ENCODE data around the gene ATP8B4.
"Not testable (repeated sequence)": the region's sequence is repeated elsewhere in the genome, so short reads cannot be mapped to it uniquely, and the experiment has no call there.

ATP8B4 gene

DNA sequence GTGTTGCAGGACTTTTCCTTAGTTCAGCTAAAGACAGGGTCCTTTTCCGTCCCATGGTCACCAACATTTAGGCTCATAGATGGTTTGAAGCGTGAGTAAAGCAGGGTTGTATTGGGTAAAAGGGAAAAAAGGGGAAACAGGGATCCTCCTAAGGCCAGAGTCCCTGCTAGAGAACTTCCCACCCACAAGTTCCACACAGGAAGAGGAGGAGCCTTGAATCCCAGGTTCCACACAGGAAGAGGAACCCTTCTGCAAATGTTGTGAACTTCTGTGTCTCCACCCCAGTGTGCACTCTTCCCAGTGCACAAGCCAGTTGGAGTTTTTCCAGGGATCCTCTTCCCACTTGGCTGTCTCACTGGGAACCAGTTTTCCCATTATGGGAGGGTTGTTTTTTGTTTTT, 27.6 kb upstream of the ATP8B4 start:
- no peaks in the 10 kb centered on the region for H3K27me3 Mint-ChIP-seq
- no peak overlapping the region for H3K4me3 Mint-ChIP-seq

DNA sequence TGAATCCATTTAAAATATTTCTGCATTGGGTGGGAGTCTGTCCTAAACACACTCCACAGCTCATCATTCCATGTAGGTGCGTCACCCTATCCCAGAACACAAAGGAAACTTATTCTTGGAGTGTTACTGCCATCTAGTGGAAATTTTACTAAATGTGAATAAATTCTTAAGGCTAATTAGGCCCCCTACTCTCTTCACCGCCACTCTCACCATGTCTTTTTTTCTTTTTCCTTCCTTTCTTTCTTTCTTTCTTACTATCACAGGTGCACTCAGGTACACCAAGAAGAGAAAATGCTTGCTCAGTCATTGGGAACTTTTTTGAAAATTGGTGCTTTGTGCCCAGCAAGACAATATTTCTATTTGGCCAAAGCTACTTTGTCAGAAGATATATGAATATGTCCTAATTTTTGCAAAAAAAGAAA, 26.4 kb upstream of the ATP8B4 start:
- no peaks in the 10 kb centered on the region for H3K27me3 Mint-ChIP-seq
- H3K9me3 Mint-ChIP-seq, result no peaks in the 10 kb centered on the region
- H3K4me3 Mint-ChIP-seq, result no peak overlapping the region
- peaks cover 10% of the 10 kb centered on the region for H3K4me1 Mint-ChIP-seq
- DNase-seq (no peak), ATAC-seq (no peak)
- H3K27ac Mint-ChIP-seq, result no peak overlapping the region

More for the DNA sequence above, 27.6 kb upstream of the ATP8B4 start:
- ATAC-seq (no peak), DNase-seq (no peak)
- H3K9me3 Mint-ChIP-seq, result no peaks in the 10 kb centered on the region
- no peak overlapping the region for H3K27ac Mint-ChIP-seq
- peaks cover 11% of the 10 kb centered on the region for H3K4me1 Mint-ChIP-seq

DNA sequence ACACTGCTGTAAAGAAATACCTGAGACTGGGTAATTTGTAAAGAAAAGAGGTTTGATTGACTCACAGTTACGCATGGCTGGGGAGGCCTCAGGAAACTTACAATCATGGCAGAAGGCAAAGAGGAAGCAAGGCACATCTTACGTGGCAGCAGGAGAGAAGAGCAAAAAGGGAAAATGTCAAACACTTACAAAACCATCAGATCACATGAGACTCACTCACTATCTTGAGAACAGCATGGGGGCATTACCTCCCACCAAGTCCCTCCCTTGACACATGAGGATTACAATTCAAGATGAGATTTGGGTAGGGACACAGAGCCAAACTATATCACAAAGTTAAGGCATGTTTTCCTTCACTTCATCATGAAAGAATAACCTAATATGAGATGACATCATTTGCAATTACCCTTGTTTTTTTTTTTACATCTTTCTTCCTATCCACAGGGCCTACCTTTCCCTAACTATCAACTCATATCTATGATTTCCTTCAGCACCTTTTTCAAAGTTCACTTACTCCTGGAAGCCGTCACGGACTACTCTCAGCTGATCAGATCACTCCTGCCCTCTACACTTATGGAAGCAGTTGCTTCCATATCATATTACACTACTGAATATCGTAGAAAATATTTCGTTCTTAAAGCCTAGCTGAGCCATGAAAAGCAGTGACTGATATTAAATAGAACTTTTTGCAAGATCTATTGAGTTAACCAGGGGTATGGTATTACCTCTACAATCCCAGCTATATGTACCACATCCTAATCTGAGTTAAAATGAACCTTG, 25.5 kb upstream of the ATP8B4 start:
- Mint-ChIP-seq H3K27me3 (no peaks in the 10 kb centered on the region), H3K4me1 (peaks cover 5% of the 10 kb centered on the region), H3K4me3 (no peak overlapping the region), H3K27ac (no peak overlapping the region), H3K9me3 (no peaks in the 10 kb centered on the region)
- DNase-seq (no peak), ATAC-seq (no peak)

DNA sequence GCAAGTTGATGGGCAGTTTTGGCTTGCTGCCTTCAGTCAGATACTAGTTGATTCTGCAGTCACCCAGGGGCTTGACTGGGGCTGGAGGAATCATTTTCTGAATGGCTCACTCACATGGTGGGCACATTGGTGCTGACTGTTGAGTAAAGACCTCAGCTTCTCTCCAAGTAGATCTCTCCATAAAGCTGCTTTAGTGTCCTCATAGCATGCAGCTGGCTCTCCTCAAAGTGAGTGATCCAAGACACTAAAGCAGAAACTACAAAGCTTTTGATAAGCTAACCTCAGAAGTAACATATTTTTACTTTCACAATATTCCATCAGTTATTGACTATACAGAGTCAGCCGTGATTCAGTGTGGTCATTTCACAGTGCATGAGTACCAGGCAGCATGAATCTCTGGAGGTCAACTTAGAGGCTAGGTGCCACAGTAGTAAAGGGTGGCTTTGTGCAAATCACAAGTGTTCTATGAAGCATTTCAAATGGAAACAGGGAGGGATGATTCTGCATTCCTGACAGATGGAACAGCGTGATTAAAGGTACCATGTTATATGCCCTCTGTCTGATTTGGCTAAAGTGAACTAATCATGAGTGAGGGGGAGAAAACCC, 24.3 kb upstream of the ATP8B4 start:
- DNase-seq (no peak), ATAC-seq (no peak)
- H3K4me3 Mint-ChIP-seq, result no peak overlapping the region
- peaks cover 5% of the 10 kb centered on the region for H3K4me1 Mint-ChIP-seq
- no peak overlapping the region for H3K27ac Mint-ChIP-seq
- no peaks in the 10 kb centered on the region for H3K9me3 Mint-ChIP-seq
- no peaks in the 10 kb centered on the region for H3K27me3 Mint-ChIP-seq

DNA sequence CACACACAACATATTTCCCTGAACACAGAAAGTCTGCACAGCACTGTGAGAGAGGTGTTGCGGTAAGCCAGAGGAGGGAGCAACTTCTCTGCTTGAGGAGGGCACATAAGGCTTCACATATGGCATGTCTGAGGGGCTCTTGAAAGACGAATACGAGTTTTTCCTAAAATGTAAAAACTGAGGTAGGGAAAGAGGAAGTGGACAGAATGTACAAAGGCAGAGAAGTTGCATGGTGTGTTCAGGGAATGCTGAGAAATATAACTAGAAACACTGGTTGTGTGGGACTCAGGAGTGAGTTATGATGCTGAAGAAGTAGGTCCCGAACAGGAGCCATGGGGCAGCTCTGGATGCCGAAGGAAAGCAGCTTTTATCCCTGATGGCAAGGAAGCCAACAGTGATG, 22.8 kb upstream of the ATP8B4 start:
- Mint-ChIP-seq H3K27ac (no peak overlapping the region), H3K9me3 (no peaks in the 10 kb centered on the region), H3K4me3 (no peak overlapping the region), H3K27me3 (no peaks in the 10 kb centered on the region), H3K4me1 (peaks cover 20% of the 10 kb centered on the region)
- no peak for DNase-seq
- ATAC-seq, result no peak

DNA sequence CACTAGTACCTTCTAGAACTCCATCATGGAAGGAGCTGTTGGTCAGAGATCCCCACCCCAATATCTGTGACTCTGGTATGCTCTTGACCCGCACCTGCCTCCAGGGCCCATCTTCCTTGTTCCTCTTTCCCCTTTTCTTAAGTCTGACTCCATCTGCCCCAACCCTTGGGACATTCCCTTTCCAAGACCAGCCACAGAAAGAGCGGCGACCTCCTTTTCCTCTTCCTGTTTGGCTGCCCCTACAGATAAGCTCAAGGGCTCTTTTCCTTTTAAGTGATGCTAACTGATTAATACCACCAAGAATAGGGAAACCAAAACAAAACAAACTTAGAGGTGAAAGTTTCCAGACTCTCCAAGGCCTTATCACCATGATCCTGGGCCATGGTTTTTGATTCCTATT, 21.9 kb upstream of the ATP8B4 start:
- no peak overlapping the region for H3K27ac Mint-ChIP-seq
- no peaks in the 10 kb centered on the region for H3K9me3 Mint-ChIP-seq

DNA sequence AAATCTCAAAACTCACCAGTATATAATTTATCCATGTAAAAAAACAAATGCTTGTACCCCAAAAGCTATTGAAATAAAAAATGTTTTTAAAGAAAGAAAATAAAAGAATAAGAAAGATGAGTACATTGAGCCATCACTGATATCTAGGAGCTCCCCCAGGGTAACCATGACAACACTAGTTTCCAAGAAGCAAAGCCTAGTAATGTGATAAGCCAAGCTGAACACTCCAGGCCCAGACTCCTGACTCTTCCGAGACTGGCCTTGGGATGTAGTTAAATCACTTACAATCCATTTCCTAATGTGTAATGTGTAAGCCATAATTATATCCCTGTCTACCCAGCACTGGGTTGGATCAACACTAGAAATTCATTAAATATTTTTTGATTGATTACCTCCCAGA, 21.1 kb upstream of the ATP8B4 start:
- DNase-seq, result no peak
- H3K4me1 Mint-ChIP-seq, result peaks cover 31% of the 10 kb centered on the region
- no peak for ATAC-seq
- no peaks in the 10 kb centered on the region for H3K27me3 Mint-ChIP-seq
- H3K27ac Mint-ChIP-seq, result no peak overlapping the region
- no peaks in the 10 kb centered on the region for H3K9me3 Mint-ChIP-seq
- H3K4me3 Mint-ChIP-seq, result no peak overlapping the region

More for the DNA sequence above, 21.9 kb upstream of the ATP8B4 start:
- no peak for DNase-seq
- H3K27me3 Mint-ChIP-seq, result no peaks in the 10 kb centered on the region
- peaks cover 22% of the 10 kb centered on the region for H3K4me1 Mint-ChIP-seq
- no peak for ATAC-seq
- no peak overlapping the region for H3K4me3 Mint-ChIP-seq

DNA sequence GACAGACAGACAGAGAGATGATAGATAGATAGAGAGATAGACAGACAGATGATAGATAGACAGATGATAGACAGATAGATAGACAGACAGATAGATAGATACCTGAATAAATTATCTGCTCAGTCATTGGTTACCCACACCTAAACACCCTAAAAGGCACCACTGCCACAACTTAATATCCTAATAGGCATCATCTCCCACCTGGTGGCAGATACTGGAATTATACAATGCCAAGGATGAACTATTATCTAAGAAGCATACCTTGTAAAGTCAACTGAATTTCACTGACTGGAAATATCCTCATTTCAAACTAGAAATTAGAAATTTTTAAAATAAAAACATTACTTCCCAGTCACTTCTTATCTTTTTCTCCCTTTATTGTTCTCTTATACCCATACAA, 19.4 kb upstream of the ATP8B4 start:
- Mint-ChIP-seq H3K4me3 (no peak overlapping the region), H3K27me3 (no peaks in the 10 kb centered on the region), H3K4me1 (peaks cover 39% of the 10 kb centered on the region), H3K27ac (peak overlapping the region in 1 of 2 donors; percentile 17), H3K9me3 (no peaks in the 10 kb centered on the region)
- DNase-seq (no peak), ATAC-seq (no peak)

DNA sequence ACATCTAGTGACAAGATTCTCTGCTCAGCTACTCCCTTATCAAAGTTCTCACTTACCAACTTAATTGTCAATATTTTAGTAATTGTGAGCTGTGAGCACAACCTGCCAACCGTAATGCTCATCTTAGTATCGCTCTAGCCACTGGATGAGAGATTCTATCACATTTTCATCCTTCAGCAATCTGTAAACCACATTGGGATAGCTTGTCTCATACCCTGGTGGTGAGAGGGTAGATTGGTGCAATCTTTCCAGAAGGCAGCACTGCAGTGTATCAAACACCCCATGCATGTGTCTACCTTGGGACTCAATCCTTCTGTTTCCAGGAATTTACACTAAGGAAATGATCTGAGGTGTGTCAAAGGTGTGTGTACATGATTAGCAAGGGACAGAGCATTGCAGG, 18.9 kb upstream of the ATP8B4 start:
- ATAC-seq (no peak), DNase-seq (no peak)
- Mint-ChIP-seq H3K27ac (peak overlapping the region in 1 of 2 donors; percentile 33), H3K9me3 (no peaks in the 10 kb centered on the region), H3K4me3 (no peak overlapping the region), H3K27me3 (no peaks in the 10 kb centered on the region), H3K4me1 (peaks cover 39% of the 10 kb centered on the region)

DNA sequence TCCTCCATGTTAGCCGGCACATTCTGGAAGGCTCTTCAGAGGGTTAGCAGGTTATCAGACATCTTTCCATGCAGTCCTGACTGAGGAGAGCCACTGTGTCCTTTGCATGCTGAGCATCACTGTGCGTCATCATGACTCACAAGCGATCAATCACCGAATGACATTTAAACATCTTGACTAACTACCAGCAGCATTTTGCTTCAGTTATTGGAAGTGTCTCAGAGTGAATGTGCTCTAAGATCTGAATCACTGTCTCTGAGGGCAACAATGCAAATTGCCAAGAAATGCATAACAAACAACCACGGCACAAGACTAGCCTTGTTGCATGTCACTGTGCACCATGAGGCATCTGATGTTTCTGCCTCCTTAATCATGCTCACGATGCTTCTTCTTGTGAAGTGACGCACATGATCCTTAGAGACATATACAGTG, 18.3 kb upstream of the ATP8B4 start:
- peaks cover 4 to 5% of the 10 kb centered on the region in 2 donors for H3K9me3 Mint-ChIP-seq
- peak overlapping the region; percentile 27 to 32 for H3K4me3 Mint-ChIP-seq
- ATAC-seq (peak; percentile 50), DNase-seq (peak; percentile 18 to 48)
- peaks cover 39% of the 10 kb centered on the region for H3K4me1 Mint-ChIP-seq
- H3K27ac Mint-ChIP-seq, result peak overlapping the region in 1 of 2 donors; percentile 64
- no peaks in the 10 kb centered on the region for H3K27me3 Mint-ChIP-seq

DNA sequence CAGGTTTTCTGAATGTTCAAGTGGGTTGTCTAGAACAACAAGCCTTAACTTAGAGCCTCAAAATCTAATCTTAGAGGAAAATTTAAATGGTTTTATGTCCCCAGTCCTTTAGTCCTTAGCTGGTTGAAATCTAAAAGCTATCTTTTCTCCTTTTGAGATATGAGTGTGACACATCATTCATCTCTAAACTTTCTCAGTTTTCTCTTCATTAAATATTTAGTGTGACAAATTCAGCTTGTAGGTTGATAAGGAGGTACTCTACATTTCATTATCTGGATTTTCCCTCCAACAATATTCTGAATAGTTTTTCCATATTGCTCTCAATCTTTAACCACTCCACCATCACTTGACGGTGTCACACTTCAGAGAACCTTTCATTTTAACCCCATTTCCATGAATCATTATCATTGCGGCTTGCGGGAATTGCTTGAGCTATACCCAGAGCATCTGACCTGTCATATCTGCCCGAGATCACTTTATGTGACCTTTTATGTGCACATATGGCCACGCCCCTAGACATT, 16.1 kb upstream of the ATP8B4 start:
- Mint-ChIP-seq H3K9me3 (peaks cover 6 to 8% of the 10 kb centered on the region in 2 donors), H3K27me3 (no peaks in the 10 kb centered on the region), H3K4me1 (peaks cover 39% of the 10 kb centered on the region), H3K4me3 (peak overlapping the region in 1 of 2 donors; percentile 53), H3K27ac (peak overlapping the region in 1 of 2 donors; percentile 93)
- peak; percentile 93 for ATAC-seq
- DNase-seq, result peak; percentile 65 to 83

DNA sequence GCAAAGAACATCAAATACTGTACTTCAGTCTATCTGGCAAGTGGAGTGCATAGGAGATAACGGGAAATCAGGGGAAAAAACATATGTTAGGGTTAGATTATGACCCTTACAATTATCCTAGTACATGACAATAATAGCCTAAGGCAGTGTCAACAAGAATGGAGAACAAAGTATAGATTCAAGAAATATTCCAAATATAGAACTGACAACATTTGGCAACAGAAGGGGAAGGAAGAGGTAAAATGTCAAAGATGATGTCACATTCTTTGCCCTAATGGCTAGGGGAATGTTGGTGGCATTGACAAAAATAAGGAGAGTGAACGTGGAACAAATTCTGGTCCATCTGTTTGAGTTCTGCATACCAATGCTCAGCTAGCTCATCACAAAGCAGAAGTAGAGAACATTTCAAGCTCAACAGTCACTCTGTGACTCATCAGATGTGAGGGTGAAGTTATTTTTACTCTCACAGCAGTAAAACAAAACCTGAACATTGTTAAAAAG, 15.5 kb upstream of the ATP8B4 start:
- H3K9me3 Mint-ChIP-seq, result peaks cover 6 to 8% of the 10 kb centered on the region in 2 donors
- H3K4me3 Mint-ChIP-seq, result peak overlapping the region; percentile 7 to 53
- DNase-seq, result no peak
- H3K4me1 Mint-ChIP-seq, result peaks cover 39% of the 10 kb centered on the region
- peak overlapping the region in 1 of 2 donors; percentile 93 for H3K27ac Mint-ChIP-seq
- H3K27me3 Mint-ChIP-seq, result no peaks in the 10 kb centered on the region
- ATAC-seq, result peak; percentile 55

DNA sequence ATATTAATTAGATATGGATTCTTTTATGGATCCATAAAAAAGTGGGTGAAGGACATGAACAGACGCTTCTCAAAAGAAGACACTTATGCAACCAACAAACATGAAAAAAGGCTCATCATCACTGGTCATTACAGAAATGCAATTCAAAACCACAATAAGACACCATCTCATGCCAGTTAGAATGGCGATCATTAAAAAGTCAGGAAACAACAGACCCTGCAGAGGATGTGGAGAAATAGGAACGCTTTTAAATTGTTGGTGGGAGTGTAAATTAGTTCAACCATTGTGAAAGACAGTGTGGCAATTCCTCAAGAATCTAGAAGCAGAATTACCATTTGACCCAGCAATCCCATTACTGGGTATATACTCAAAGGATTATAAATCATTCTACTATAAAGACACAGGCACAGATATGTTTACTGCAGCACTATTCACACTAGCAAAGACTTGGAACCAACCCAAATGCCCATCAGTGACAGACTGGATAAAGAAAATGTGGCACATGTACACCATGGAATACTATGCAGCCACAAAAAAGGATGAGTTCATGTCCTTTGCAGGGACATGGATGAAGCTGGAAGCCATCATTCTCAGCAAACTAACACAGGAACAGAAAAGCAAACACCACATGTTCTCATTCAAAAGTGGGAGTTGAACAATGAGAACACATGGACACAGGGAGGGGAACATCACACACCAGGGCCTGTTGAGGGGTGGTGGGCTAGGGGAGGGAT, 13.4 kb upstream of the ATP8B4 start:
- not testable (repeated sequence) for DNase-seq, H3K9me3 Mint-ChIP-seq, ATAC-seq, H3K27me3 Mint-ChIP-seq, H3K4me3 Mint-ChIP-seq, H3K27ac Mint-ChIP-seq
- peaks cover 36% of the 10 kb centered on the region for H3K4me1 Mint-ChIP-seq

DNA sequence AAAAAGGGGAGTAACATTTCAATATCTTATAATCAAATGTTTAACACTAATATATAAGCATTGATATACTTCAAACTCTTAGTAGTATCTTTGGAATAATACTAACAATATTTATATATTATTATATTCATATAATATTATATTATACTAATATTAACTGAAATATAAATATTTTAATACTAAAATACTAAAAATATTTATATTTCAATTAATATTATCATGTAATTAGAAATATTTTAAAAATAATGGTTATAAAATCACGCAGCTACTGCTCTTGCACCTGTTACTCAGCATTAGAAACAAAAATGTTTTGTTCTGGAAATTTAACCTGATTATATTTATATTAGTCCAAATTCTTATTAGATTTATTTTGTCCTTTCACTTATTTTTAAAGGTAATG, 12.6 kb upstream of the ATP8B4 start:
- H3K4me3 Mint-ChIP-seq, result no peak overlapping the region
- no peak for ATAC-seq
- H3K27me3 Mint-ChIP-seq, result peaks cover 7% of the 10 kb centered on the region
- no peak overlapping the region for H3K27ac Mint-ChIP-seq
- H3K9me3 Mint-ChIP-seq, result peaks cover 6 to 8% of the 10 kb centered on the region in 2 donors
- DNase-seq, result no peak
- peaks cover 29% of the 10 kb centered on the region for H3K4me1 Mint-ChIP-seq

DNA sequence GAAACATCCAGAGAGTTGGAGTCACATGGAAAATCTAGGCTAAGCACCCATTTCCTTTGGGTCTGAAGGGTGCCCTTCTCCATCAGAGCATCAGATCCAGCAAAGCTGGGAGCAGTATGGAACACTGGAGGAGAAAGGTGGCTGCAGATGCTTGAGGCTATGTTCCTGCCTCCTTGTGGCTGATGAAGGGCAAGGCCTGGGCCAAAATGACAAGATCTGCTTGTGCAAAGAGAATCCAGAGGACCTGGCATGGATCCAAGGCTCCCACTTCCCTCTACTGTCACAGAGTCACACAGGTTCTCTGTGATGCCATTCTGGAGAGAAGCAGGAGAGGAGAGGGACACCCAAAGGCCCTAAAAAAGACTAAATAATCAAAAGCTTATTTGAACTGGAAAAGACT, 9.2 kb upstream of the ATP8B4 start:
- DNase-seq (no peak), ATAC-seq (no peak)
- H3K27me3 Mint-ChIP-seq, result peaks cover 7% of the 10 kb centered on the region
- peaks cover 14% of the 10 kb centered on the region for H3K4me1 Mint-ChIP-seq
- H3K4me3 Mint-ChIP-seq, result no peak overlapping the region
- peaks cover 14 to 15% of the 10 kb centered on the region in 2 donors for H3K9me3 Mint-ChIP-seq
- no peak overlapping the region for H3K27ac Mint-ChIP-seq
